Measurements from ENCODE around the gene GALNT13.

GALNT13 gene

GRCh38 chr2:154132827-154133226 is 261.1 kb downstream of the GALNT13 start:
- no peak for DNase-seq

DNA sequence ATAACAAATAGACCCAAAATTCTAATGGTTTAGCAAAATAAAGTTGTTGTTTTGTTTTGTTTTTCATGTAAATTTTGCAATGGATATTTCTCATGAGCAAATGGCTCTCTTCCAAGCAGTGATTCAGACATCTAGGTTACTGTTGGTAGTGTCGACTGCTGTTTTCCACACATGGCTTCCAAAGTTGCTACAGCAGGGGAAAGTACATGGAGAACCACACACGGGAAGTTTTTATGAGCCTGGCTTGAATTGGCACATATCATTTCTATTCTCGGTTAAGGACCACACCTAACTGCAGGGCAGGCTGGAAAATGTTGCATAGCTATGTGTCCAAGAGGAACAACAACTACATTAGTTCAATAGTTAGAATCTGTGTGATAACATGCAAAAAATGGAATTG is 262.1 kb downstream of the GALNT13 start:
- no peak for DNase-seq

- no peak for DNase-seq
These were observed 268.7 kb downstream of the GALNT13 start for GRCh38 chr2:154140249-154141025.

DNA sequence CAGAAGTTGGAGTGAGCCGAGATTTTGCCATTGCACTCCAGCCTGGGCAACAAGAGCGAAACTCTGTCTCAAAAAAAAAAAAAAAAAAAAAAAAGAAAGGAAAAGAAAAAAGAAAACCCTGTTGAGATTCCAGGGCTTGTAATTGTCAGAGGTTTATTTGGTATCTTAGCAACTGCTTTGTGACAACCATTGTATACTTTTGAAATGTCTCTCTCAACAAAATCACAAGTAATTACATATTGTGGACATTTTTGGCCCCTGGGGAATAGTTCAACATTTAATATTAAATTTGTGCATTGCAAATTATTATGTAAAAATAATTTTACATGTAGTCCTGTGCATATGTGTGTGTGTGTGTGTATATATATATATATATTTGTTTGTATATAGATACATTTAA is 270.8 kb downstream of the GALNT13 start:
- no peak for DNase-seq

GRCh38 chr2:154143105-154143504 is 271.4 kb downstream of the GALNT13 start:
- DNase-seq = no peak

GRCh38 chr2:154158101-154158500 is 286.4 kb downstream of the GALNT13 start:
- DNase-seq = no peak

GRCh38 chr2:154161286-154161685 is 289.6 kb downstream of the GALNT13 start:
- no peak for DNase-seq

- DNase-seq = no peak
These were observed 298.7 kb downstream of the GALNT13 start for GRCh38 chr2:154170400-154170799.

DNA sequence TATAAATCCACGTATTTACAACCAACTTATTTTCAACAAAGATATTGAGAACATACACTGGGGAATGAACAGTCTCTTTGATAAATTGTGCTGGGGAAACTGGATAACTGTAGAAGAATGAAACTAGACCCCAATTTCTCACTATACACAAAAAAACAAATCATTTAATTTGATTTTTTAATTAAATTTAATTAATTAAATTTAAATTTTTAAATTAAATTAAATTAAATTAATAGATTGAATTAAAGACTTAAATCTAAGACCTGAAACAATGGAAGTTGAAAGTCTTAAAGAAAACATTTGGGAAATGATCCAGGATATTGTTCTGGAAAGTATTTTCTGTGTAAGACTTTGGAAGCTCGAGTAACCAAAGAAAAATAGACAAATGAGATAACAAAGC is 301.4 kb downstream of the GALNT13 start:
- DNase-seq = no peak

DNA sequence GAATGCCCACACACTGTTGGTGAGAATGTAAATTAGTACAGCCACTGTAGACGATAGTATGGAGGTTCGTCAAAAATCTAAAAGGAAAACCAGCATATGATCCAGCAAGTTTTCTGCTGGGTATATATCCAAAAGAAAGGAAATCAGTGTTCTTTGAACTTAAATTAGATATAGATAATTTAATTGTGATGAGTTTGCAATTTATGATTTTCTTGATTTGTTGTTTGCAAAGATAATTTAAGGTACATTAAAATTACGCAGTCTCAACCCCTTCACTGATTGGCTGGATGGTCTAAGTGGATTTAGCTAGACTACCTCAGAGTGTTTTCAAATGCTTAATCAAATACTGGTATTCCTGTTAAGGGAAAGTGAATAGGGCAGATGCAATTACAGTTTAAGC is 302.2 kb downstream of the GALNT13 start:
- no peak for DNase-seq

GRCh38 chr2:154182008-154182407 is 310.3 kb downstream of the GALNT13 start:
- no peak for DNase-seq

DNA sequence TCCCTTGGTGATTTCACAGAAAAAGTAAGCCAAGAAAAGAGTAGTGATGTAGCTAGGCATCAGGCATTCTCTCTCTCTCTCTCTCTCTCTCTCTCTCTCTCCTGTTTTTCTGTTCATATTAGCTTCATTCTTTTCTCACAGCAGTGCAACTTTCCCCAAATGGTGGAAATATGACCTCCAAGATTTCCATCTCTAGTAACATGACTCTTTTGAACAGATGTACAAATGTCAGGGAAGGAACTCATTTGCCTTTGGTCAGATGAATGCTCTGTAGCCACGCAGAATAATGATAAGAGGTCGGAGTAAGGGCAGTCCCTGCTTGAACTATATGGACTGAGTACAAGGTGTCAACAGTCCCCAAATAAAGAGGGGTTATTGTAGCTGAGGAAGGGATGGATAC is 316.2 kb downstream of the GALNT13 start:
- DNase-seq = no peak

- DNase-seq = no peak
These were observed 318.2 kb downstream of the GALNT13 start for GRCh38 chr2:154189953-154190352.

- no peak for DNase-seq
These were observed 321.5 kb downstream of the GALNT13 start for GRCh38 chr2:154193246-154193645.

- no peak for DNase-seq
These were observed 323.4 kb downstream of the GALNT13 start for GRCh38 chr2:154194909-154195643.

DNA sequence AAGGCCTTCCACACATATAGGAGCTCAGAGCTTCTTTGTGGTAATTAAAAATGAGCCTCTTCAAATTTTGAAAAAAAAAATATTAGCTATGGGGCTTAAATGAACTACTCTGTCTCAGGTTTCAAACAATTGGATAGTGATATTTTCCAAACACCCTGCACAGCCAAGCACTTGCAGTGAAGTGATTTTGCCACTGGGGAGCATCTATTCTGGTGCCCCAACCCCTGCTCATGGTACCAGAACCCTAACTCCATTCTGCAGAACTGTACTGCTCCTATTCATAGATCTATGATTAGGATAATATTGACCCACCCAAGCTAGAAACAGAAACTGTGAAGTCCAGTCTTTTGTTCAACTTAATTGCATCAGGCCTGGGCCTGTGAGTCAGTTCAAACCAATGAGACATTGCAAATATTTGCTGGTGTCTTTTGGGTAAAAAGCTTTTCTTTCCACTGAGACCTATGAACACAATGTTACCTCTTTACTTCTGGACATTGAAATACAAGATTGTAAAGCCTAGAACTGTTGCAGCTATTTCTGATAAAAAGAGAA is 324.0 kb downstream of the GALNT13 start:
- DNase-seq = no peak

- no peak for DNase-seq
These were observed 327.1 kb downstream of the GALNT13 start for GRCh38 chr2:154198866-154199265.

DNA sequence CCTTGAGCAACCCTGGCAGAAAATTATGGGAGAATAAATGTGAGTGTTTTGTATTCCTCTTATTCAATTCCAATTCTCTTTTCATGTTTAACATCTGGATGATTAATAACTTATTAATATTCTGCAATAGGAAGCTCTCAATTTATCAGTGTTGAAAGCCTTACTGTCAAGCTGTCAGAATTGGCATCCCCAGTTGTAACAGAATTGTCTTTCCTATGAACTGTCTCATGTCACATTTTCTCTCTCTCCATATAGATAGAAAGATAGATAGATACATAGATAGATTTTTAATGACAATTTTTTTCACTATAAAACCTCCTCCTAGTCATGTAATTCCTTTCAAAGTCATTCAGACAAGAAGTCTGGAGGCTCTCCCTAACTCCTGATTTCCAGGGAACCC is 331.5 kb downstream of the GALNT13 start:
- no peak for DNase-seq

DNA sequence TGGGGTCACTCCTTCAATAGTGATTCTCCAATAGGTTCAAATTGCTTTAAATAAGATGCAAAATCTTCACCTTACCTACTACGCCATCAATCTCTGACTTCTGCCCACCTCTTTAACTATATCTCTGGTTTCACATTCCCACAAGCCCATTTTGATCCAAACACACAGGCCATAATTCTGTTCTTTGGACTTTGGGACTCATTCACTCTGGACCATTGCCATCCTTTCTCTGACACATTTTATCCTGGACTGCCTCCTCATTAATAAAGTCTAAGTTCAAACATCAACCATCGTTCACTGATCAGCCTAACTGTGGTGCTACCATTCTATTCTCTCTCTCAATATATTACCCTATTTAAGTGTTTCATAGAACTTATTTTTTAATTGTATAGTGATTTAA is 332.2 kb downstream of the GALNT13 start:
- DNase-seq = no peak

GRCh38 chr2:154207288-154208047 is 335.7 kb downstream of the GALNT13 start:
- no peak for DNase-seq

GRCh38 chr2:154223726-154224125 is 352.0 kb downstream of the GALNT13 start:
- no peak for DNase-seq

DNA sequence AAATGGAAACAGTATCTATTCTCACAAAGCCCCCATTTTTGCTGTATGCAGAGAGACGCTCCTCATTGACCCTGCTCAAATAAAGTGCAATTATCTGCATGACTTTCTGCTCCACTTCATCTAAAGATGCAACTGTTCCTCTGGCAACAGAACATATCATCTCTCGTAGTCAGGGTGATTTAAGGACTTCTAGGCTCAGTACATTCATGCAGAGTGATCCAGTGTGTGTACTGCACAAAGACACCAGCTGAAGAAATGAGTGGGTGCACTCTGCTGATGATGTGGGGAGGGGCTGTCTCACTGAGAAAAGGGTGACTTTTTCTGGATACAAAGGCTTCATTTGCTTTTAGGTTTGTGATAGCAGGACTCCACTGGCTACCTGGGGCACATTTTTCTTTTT is 355.2 kb downstream of the GALNT13 start:
- DNase-seq = no peak

GRCh38 chr2:154228566-154229280 is 357.0 kb downstream of the GALNT13 start:
- DNase-seq = no peak
